ENCODE measurements around the gene NEDD4.
"Not testable (repeated sequence)": the region's sequence is repeated elsewhere in the genome, so short reads cannot be mapped to it uniquely, and the experiment has no call there.

Gene NEDD4

GRCh38 chr15:56003777-56004176, 10.4 kb upstream of the NEDD4 start:
- not testable (repeated sequence) for DNase-seq

DNA sequence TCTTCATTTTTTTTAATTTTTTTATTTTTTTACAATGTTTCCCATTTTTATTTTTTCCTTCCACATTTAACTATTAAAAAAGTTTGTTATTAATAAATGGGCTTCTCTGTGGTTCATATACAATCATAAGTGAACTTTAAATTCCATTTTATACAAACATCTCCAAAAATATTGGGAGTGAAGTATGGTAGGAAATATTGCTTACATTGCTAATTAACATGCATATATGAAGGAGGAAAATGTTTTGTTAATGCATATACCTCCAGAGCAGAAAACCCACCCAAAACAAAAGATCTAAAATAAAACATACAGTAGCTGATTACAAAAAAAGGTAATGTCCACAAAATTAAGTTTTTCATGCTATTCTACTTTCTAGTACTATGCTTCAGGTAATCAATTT, 9.9 kb upstream of the NEDD4 start:
- DNase-seq = not testable (repeated sequence)

- DNase-seq = no peak
Observed at GRCh38 chr15:56001471-56002078, 8.2 kb upstream of the NEDD4 start.

GRCh38 chr15:55999658-56000057, 6.2 kb upstream of the NEDD4 start:
- DNase-seq = no peak

DNA sequence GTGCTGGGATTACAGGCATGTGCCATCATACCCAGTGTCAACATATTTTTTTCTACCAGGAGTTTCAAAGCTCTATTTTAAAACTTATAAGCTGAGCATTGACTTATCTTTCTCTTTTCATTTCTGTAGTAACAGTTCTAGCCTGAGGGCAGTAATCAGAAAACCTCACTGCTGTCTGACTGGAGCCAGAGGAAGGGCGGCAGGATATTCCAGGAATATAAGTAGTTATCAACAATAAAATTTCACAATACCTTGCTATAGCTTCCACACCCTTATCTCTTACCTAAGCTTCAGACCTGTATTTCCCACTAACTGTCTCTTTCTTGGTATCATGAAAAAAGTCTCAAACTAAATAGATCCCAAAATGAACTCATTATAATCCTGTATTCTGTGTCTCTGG, 5.1 kb upstream of the NEDD4 start:
- DNase-seq = no peak

GRCh38 chr15:55993804-55994560, 570 bp upstream of the NEDD4 start:
- DNase-seq = peak; percentile 87

GRCh38 chr15:55992769-55993110, 672 bp downstream of the NEDD4 start:
- no peak for DNase-seq

GRCh38 chr15:55991802-55992768, 1.3 kb downstream of the NEDD4 start:
- no peak for DNase-seq

- DNase-seq = no peak
Observed at GRCh38 chr15:55990998-55991397, 2.4 kb downstream of the NEDD4 start.

- no peak for DNase-seq
Observed at GRCh38 chr15:55990516-55990915, 2.9 kb downstream of the NEDD4 start.

- DNase-seq = no peak
Observed at GRCh38 chr15:55989383-55989782, 4.0 kb downstream of the NEDD4 start.

DNA sequence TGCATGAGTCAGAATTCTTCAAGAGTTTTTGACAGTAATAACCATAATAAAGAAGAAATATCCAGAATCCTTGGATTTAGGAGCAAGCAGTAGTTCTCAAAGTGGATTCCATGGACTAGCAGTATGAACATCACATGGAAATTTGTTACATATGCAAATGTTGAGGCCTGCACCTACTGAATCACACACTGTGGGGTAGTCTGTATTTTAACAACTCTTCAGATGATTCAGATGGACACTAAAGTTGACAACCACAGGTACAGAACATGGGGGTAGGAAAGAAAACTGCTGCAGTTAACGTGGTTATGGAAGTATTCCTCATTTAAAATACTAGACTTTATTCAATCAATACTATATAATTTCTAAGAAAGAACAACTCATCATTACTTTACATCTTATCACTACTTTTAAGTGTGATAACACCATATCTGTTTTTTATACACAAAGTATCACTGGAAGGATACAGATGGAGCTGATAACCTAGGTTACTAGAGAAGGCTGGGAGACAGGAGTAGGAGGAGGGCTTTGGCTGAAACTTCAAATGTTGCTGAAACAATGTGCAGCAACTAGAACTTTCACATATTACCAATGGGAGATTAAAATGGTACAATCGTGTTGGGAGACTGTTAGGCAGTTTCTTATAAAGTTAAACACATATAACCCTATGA, 11.7 kb downstream of the NEDD4 start:
- DNase-seq = no peak

- DNase-seq = no peak
Observed at GRCh38 chr15:55980511-55980910, 12.9 kb downstream of the NEDD4 start.

DNA sequence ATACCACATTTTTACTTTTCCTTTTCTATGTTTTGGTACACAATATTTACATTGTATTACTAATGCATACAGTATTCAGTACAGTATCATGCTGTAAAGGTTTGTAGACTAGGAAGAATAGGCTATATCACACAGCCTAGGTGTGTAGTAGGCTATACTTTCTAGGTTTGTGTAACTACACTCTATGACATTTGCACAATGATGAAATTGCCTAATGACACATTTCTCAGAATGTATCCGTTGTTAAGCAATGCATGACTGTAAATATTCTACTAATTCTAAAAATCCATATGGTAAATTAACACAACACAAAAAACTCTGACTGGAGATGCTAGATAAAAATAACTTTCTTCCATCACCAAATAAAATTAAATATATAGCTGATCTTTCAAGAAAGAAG, 16.2 kb downstream of the NEDD4 start:
- no peak for DNase-seq

GRCh38 chr15:55970286-55970685, 23.1 kb downstream of the NEDD4 start:
- DNase-seq = no peak

- no peak for DNase-seq
Observed at GRCh38 chr15:55969582-55969981, 23.8 kb downstream of the NEDD4 start.

DNA sequence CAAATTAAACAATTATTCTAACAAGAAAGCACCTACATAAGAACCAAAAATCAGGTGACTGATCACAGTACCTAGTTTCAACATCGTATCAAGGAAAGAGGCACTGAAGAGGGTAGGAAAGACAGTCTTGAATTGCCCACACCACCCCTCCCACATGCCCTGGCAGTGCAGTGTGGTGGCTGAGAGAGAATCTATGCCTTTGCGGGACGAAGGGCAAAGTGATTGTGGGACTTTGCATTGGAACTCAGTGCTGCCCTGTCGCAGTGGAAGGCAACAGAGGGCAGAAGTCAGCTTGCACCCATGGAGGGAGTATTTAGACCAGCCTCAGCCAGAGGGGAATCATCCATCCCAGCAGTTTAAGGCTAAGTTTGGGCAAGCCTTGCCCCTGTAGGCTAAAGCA, 24.5 kb downstream of the NEDD4 start:
- DNase-seq = no peak

- DNase-seq = no peak
Observed at GRCh38 chr15:55965091-55965490, 28.3 kb downstream of the NEDD4 start.

DNA sequence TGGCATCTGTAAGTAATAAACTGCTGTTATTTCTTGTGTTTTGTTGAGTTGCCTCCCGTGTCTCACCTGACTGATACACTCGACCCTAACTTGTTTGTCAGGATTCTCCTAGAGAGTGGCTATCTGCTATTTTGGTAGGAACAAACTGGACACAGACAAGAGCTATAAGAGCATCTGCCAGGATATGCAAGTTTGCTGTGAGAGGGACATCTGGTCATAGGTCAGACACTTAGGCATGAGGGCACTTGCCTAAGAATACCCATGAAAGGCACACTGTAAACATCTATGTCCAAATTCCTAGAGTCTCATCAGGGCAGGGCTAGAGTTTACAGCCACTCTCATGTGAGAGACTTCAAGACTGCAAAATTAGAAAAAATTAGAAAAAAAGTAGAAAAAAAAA, 32.5 kb downstream of the NEDD4 start:
- no peak for DNase-seq

GRCh38 chr15:55959744-55960447, 33.5 kb downstream of the NEDD4 start:
- DNase-seq = no peak

- DNase-seq = no peak
Observed at GRCh38 chr15:55958349-55958748, 35.1 kb downstream of the NEDD4 start.

- DNase-seq = no peak
Observed at GRCh38 chr15:55954862-55955605, 38.4 kb downstream of the NEDD4 start.
